ENCODE measurements around the gene NMBR.
"Not testable (repeated sequence)": the region's sequence is repeated elsewhere in the genome, so short reads cannot be mapped to it uniquely, and the experiment has no call there.

DNA sequence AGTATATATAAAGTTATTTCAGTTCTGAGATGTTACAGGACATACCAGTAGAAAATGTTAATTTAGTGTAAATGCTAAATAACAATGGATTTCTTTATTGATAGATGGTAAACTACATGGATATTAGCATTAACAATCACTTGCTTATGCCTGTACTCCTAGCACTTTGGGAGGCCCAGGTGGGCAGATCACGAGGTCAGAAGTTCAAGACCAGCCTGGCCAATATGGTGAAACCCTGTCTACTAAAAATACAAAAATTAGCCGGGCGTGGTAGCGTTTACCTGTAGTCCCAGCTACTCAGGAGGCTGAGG is 9.8 kb upstream of the NMBR start:
- TF ChIP-seq, protein P1, sequence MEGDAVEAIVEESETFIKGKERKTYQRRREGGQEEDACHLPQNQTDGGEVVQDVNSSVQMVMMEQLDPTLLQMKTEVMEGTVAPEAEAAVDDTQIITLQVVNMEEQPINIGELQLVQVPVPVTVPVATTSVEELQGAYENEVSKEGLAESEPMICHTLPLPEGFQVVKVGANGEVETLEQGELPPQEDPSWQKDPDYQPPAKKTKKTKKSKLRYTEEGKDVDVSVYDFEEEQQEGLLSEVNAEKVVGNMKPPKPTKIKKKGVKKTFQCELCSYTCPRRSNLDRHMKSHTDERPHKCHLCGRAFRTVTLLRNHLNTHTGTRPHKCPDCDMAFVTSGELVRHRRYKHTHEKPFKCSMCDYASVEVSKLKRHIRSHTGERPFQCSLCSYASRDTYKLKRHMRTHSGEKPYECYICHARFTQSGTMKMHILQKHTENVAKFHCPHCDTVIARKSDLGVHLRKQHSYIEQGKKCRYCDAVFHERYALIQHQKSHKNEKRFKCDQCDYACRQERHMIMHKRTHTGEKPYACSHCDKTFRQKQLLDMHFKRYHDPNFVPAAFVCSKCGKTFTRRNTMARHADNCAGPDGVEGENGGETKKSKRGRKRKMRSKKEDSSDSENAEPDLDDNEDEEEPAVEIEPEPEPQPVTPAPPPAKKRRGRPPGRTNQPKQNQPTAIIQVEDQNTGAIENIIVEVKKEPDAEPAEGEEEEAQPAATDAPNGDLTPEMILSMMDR (IDR thresholded peaks at IDR 0.05), result not testable (repeated sequence)
- not testable (repeated sequence) for TF ChIP-seq POLR2A (IDR thresholded peaks at IDR 0.05)

Data from suprapubic skin (tissue), 3 donors.